Mucosa of descending colon (tissue), 3 donors: Measurements from ENCODE around the gene NAP1L4. TPM values are rescaled to one million over a fixed set of nuclear protein-coding genes. Genes with fewer than 3 reads are reported as not detected.

Source experiments
- ATAC-seq: fragments of 200-7000 bp; cut with Tn5 transposase; one replicate; pipeline ENCODE4 v1.9.1; 2020; ENCODE audit warnings: mild to moderate bottlenecking, moderate library complexity
- DNase-seq, 3 donors: peaks; one replicate each; pipeline ENCODE4 v3.0.0-alpha.2; 2020
- H3K36me3 ChIP-seq: fragments of 200-600 bp; one replicate; pipeline ENCODE4 v1.8.0; 2021; ENCODE audit warnings: low read depth, mild to moderate bottlenecking
- H3K4me1 ChIP-seq: fragments of 200-600 bp; one replicate; pipeline ENCODE4 v1.8.0; 2021; ENCODE audit warnings: low read depth, mild to moderate bottlenecking
- H3K4me3 ChIP-seq: fragments of 200-600 bp; one replicate; pipeline ENCODE4 v1.8.0; 2021; ENCODE audit warnings: mild to moderate bottlenecking
- H3K9me3 ChIP-seq: fragments of 200-600 bp; one replicate; pipeline ENCODE4 v1.8.0; 2021; ENCODE audit warnings: mild to moderate bottlenecking
- intact Hi-C, 2 donors: fragments of 100-400 bp; cut with DNase I in 1 of 2; cut with micrococcal nuclease in 1 of 2; formaldehyde crosslinking; loops; one replicate each; pipeline versions ENCODE4 v1.11.0 to v1.11.1; 2022; cut with DNase I, micrococcal nuclease
- total RNA-seq, 3 donors: library from RNA; stranded (reverse); fragmentation: NEBNext Ultra II Directional in 2 of 3; extraction: Animal tissue kit (Norgen Biotek cat#: 25700) in 2 of 3; gene quantifications; one replicate each; pipeline versions ENCODE4 v1.2.1 to v1.2.4, GENCODE V29; 2021 to 2023
- TF ChIP-seq, protein P1 (sequence below): fragments of 200-600 bp; IDR thresholded peaks from one replicate; pipeline ENCODE4 v1.8.0; 2022; ENCODE audit warnings: antibody characterized with exemption, mild to moderate bottlenecking
- donor health status: DM: no; HTN: no; CAD: no; lungs with moderate emphysema.
- donor health status: DM: no; HTN: no; CAD: no.
- donor health status: DM: no; HTN: yes; CAD: no.

NAP1L4 gene
- total RNA-seq, 3 donors from 2014 or later, result 94.0 to 116 (median 99.8) TPM

DNA sequence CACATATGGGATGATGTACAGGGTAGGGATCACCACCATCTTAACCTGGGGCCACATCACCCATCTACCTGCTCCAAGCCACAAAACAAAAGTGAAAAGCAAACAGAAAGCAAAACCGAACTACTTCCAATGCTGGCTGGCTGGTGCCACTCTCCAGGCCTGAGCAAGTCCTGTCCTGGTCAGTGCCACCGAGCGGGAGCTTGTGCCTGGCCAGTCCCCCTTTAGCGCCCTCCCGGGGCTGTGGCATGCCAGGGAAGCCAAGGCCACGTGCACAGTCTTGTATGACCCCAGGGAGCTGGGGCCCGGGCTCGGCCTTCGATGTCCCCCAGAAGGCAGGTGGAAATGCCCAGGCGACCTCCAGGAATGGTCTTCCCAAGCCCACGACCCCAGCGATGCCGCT, 17.9 kb upstream of the NAP1L4 start:
- ATAC-seq (no peak), DNase-seq (peak in 1 of 3 donors; percentile 15)
- TF ChIP-seq, protein P1, sequence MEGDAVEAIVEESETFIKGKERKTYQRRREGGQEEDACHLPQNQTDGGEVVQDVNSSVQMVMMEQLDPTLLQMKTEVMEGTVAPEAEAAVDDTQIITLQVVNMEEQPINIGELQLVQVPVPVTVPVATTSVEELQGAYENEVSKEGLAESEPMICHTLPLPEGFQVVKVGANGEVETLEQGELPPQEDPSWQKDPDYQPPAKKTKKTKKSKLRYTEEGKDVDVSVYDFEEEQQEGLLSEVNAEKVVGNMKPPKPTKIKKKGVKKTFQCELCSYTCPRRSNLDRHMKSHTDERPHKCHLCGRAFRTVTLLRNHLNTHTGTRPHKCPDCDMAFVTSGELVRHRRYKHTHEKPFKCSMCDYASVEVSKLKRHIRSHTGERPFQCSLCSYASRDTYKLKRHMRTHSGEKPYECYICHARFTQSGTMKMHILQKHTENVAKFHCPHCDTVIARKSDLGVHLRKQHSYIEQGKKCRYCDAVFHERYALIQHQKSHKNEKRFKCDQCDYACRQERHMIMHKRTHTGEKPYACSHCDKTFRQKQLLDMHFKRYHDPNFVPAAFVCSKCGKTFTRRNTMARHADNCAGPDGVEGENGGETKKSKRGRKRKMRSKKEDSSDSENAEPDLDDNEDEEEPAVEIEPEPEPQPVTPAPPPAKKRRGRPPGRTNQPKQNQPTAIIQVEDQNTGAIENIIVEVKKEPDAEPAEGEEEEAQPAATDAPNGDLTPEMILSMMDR, result no peak
- H3K36me3 ChIP-seq, result peaks cover 10% of the 10 kb centered on the region
- no peaks in the 10 kb centered on the region for H3K9me3 ChIP-seq
- H3K4me3 ChIP-seq, result no peak overlapping the region
- intact Hi-C loops, result no loop called here
- no peaks in the 10 kb centered on the region for H3K4me1 ChIP-seq

DNA sequence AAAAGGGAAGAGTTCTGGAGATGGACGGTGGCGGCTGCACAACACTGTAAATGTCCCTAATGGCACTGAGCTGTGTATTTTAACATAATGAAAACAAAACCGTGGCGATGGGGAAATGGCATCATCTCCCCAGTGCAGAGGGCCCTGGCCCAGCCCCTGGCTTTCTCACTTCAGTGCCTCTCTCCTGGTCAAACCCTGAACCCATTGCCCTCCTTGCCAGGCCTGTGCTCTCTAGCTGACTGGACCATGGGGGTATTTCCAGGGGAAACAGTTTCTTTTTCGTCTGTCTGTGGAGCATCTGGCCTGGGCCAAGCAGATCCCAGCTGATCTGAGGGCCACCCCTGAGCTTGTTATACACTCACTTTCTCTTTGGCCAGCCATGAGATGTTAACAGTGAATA, 17.4 kb upstream of the NAP1L4 start:
- Histone ChIP-seq H3K4me1 (no peaks in the 10 kb centered on the region), H3K4me3 (no peak overlapping the region), H3K9me3 (no peaks in the 10 kb centered on the region), H3K36me3 (peaks cover 10% of the 10 kb centered on the region)
- no peak for ATAC-seq
- intact Hi-C loops, result no loop called here
- TF ChIP-seq, protein P1, result no peak
- peak in 1 of 3 donors; percentile 4 for DNase-seq

DNA sequence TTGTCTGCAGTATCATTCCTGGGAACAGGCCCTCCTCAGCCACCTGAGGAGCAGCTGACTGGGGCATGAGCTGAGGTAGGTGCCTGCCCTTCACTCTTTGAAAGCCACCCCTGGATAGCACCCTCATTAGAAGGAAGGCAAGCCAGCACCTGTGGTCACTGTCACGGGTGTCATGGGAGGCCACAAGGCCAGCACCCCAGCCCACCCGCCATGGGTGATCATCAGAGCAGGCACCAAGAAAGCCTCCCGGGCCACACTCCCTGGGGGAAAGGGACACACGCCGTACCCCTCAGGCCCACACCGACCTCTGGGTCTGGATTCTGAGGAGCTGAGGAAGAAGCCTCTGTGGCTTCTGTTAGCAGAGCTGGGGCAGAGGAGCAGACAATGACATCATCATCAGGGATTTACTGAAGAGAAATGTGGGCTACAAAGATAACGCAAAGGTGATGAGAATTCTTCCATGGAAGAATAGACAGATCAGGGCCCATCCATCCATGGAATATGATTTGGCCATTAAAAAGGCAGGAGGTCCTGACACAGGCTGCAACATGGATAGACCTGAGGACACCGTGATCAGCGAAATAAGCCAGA, 16.7 kb upstream of the NAP1L4 start:
- intact Hi-C loops, result no loop called here
- TF ChIP-seq, protein P1, result no peak
- Histone ChIP-seq H3K4me1 (no peaks in the 10 kb centered on the region), H3K9me3 (no peaks in the 10 kb centered on the region), H3K36me3 (peaks cover 10% of the 10 kb centered on the region), H3K4me3 (no peak overlapping the region)
- DNase-seq (peak in 1 of 3 donors; percentile 10), ATAC-seq (no peak)

GRCh38 chr11:3007404-3008010, 15.4 kb upstream of the NAP1L4 start:
- DNase-seq, result peak in 1 of 3 donors; percentile 19
- TF ChIP-seq, protein P1, result no peak
- H3K36me3 ChIP-seq, result peaks cover 10% of the 10 kb centered on the region
- H3K4me1 ChIP-seq, result no peaks in the 10 kb centered on the region
- H3K4me3 ChIP-seq, result no peak overlapping the region
- H3K9me3 ChIP-seq, result no peaks in the 10 kb centered on the region
- ATAC-seq, result no peak
- intact Hi-C loops, result no loop called here

- ATAC-seq (peak; percentile 49), DNase-seq (peak in 1 of 3 donors; percentile 19)
- intact Hi-C loops, result no loop called here
- TF ChIP-seq, protein P1, result no peak
- no peaks in the 10 kb centered on the region for H3K9me3 ChIP-seq
- H3K36me3 ChIP-seq, result peaks cover 5% of the 10 kb centered on the region
- H3K4me3 ChIP-seq, result no peak overlapping the region
- H3K4me1 ChIP-seq, result no peaks in the 10 kb centered on the region
These were observed 14.6 kb upstream of the NAP1L4 start for GRCh38 chr11:3006505-3007260.
